ENCODE data around the gene RAPGEF5.

Gene RAPGEF5

DNA sequence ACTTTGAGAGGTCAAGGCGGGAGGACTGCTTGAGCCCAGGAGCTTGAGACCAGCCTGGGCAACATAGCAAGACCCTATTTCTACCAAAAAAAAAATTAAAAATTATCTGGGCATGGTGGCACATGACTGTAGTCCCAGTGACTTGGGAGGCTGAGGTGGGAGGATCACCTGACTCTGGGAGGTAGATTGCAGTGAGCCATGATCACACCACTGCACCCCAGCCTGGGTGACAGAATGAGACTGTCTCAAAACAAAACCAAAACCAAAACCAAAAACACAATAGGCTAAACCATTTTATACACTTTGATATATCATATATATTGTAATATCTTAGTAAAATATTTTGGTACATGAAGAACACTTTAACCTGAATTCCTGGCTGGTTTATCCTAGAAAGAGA, 101.6 kb downstream of the RAPGEF5 start:
- no peak for DNase-seq

DNA sequence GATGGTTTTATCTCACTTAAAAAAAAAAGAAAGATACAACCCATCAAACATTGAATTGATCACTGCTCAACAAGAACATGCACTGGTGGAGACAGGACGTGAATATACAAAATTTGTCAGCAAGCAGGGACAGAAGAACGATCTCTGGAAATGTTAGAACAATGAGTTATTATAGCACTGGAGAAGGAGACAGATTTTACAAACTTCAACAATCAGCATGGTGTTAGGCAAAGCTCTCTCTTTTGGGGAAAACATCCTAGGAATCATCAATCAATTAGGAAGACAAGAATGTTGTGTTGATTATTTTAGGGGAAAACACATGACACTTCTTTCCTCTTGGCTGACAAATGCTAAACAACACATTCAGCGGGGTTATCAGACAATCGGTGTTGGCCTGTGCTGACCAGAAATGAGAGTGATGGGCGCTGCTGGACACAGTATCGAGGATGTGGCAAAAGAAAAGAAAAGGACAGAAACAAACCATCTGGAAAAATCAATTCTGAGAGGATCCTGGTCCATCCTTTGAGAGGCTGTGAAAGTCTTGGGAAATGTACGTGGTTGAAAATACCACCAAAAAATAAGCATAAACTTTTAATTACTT, 103.9 kb downstream of the RAPGEF5 start:
- no peak for DNase-seq

DNA sequence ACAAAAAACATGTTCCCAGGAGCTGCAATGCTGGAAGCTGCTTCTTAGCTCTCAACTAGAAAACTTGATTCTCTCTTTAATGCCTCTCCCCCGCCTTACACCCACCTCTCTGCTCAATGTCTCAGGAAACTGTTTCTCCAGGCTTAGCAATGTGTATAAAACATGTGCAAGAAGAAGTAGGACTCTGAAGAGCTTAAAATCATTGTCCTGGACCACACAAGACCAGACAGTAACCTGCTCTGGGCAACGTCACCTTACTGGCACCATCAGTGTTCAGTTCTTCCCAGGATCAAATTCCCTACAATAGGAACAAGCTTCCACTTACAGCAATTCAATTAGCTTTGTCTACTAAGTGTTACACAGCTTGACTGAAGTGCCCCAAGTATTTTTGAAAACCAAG, 104.9 kb downstream of the RAPGEF5 start:
- no peak for DNase-seq

DNA sequence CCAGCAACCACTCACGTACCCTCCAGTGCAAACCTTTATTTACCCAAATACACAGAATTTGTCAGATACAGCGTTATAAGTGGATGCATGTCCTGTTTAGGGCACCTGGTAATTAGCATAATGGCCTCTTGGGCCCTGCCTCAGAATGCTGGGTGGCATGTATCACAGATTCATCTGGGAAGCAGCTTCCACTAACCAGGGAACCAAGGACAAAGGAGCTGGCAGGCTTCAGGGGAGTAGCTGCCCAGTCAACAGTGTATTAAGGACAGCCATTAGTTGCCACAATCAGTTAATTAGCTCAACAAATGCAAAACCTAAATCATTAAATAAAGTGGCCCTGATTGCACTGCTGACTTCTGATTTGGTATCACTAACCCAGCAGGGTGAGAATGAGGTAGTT, 105.7 kb downstream of the RAPGEF5 start:
- no peak for DNase-seq

DNA sequence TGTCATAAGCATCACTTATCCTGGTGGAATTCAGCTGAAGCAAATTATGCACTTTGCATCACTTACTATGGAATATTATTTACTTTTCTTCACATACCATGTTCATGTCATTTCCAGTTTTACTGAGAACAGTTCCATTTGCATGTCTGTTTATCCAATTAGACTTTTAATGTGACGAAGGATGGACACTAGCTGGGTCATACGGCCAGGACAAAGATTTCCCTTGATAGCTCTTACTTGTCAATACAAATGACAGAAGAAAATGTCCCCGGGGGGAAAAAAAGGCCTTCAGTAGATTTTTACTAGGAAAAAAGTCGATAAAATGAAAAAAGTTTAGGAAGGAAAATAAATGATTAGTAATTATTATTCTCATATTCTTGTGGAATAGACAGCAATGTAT, 106.6 kb downstream of the RAPGEF5 start:
- no peak for DNase-seq

DNA sequence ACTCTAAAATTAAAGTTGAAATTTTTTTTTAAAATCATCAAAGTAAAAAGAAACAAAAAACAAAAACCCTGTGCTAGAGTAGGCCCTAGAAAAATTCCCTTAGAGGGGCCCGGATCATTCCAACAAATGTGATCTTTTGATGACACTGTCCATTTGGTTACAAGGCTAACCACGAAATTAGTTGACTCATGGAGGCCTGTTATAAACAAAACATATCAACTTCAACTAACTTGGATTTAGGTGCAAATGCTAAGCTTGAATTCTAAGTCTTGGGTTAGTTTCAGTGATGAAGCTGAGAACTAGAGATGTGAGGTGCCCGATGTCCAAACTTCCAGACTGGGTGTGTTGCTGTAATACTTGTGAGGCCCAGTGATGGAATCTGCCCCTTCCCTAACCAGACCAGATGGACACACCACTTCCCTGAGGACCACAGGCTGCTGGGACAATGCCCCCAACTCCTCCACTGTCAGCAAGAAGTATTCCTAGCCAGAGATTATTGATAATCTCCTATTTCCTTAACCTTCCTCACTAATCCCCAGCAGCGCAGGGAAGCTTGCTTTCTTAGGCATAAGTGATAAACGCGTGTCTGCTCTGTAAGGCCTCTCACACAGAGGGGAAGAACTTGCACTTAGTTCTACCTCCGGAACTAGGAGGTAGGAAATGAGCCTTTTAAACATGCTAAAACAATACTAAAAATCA, 108.7 kb downstream of the RAPGEF5 start:
- DNase-seq = no peak

DNA sequence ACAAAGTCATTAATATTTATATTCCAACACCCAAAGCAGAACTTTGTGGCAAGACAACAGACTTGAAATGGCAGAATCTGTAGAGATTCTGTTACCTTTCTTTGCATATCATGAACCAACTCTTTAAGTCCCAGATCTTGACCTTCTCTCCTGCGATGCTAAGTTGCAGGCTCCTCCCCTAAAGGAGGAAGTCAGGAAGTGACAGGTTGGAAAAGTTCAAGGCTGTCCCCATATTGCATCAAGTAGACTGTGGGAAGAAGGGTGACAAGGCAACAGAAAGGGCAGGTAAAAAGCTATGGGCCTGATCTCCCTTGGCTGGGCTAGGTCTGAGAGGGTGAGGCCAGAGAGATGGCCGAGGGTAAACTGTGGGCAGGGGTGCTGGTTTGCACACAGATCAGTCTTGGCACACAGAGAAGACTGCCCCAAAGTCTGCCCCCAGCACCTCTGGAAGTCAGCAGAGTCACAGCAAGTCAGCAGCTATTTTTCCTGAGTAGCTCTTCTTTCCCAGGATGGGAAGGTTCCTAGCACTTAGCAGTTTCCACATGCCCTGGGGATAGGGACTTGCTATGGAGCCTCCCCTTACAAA, 115.1 kb downstream of the RAPGEF5 start:
- no peak for DNase-seq

DNA sequence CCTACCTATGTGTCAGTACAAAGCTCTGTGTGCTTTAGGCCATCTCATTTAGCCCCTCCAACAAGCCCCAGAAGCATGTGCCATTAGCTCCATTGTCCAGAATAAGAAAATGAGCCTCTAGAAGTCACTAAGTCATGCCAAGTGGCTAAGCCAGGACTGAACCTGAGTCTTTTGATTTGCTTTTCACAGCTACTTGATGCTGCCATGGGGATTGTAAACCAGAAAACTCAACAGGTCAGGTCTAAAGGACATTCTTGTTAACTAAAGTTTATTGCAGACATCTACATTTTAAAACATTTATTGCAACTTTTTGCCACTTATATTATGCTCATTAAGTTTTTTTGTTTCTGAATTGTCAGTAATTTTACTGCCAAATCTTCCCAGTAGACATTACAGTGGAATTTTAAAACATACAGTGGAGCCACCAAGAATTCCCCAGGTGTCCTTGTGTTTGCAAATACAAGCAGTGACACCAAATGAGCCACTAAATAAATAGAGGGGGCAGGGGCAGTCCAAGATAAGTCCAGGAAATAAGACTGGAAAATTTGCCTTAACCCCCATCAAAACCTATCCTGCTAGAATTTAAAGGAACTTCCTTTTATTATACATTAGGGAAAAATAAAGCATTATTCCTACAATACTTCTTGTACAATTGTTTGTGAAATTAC, 115.9 kb downstream of the RAPGEF5 start:
- no peak for DNase-seq

DNA sequence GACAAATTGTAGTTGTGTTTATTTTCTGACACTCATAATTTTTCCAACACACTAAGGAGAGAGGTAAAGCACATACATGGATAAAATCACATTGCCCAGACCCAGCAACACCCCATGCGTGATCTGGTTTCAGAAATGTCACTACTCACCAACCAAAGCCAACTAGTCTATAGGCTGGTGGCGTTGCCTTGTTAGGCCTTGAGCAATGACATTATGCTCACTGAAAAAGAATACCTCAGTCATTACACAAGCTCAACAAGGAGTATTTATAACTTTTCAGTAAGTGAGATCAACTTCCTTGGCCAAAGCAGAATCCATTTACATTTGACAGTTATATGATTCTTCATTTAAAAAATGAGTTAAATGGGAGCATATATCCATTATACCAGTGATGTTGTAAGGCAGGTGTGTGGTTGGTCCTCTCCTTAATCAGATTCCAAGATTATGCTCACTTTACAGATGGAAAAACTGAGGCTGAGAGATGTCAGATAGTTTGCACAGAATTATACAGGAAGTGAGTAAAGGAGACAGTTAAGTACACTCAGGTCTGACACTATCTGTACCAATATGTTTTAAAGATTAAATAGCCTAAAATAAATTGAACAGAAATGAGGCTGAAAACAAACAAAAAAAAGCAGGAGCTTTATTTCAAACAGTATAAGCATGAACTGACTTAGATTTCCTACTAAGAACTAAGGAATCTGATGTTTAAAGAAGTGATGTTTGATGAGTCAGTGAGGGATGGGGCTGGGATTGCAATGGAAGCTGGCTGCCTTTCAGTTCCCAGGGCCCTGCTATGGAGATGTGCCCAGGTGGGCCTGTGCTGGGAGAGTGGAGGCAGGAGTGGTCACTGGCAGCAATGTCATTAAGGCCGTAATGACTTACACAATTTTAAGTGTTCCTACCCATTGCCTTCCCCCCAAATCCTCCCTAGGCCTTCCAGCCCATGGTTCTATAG, 118.3 kb downstream of the RAPGEF5 start:
- no peak for DNase-seq

DNA sequence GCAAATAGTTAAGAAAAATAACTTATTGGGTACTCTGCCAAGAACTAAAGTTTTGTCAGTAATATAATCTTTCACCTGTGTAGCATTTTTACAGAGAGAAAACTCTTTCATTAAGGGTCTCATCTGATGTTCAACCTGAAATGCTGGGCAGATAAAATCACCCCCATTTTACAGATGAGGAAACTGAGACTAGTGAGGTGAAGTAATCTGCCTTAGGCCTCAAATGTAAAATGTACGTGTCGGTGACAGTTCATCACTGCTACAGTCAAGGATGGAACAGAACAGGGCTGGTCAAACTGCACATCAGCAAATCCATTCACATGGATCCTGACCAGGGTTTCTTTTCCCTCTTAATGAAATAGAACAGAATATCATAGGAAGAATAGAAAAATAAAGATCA, 121.8 kb downstream of the RAPGEF5 start:
- no peak for DNase-seq

DNA sequence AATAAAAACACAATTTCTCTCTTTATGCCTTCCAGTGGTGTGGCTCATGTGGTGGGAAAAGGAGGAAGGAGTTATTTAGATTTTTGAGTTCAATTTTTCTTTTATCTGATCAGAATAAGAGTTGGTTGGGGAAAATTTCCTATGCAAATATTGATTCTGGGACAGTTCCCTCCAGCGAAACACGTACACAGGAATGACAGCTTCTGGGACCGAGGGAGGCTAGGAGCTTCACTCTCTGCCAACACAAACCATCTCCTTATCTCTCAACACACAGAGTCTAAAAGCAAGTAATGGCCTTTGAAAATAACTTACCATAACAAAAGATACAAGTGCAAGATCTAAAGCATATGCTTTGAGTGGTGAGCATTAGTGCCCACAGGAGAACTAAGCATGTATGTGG, 122.7 kb downstream of the RAPGEF5 start:
- DNase-seq = no peak

DNA sequence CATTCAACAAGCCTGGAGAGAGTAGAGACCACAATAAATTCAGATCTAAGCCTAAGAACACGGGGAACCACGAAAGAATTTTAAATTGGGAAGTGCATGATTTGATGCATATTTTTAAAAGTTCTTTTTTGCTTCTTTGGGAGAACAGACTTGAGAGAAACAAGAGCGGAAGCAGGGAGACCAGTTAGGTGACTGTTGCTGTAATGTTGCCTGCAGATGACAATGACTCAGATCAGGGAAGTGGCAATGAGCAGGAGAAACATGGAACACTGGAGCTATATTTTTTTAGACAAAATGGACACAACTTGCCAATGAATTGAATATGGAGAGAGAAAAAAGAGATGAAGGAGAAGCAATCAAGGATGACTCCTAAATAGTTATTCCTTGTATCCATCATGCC, 125.1 kb downstream of the RAPGEF5 start:
- DNase-seq = no peak

DNA sequence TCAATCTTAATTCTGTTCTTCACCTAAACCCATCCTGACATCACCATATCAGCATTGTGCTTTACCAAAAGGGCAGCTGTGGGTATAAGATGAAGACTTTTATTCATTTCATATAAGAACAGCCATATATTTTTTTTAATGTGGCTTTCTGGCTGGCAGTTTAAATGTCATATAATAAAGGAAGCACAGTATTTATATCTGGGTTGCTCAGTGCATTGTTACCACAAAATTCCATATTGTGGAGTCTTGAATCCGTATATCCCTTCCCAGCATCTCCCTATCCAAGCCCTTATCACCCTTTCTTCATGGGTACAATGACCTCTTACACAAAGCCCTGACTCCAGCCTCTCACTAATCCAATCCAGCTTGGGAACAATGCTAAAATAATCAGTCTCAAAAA, 125.8 kb downstream of the RAPGEF5 start:
- DNase-seq = no peak

DNA sequence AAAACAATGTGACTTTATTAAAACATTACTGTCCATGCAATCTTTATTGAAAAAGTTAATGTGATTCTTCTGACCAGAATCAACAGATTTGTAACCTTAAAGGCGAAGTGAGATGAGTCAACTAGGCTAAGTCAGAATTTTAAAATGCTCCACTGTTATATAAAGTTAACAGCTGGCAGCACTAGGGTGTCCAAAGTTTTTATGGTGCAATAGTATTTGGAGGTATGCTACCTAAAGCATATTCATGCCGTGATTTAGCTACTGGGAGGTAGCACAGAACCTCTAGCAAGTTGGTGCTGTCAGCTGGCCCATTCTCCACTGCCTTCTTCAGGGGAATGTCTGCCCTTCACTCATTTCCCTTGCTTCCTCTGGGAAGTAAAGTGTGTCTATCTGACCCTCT, 126.7 kb downstream of the RAPGEF5 start:
- DNase-seq = no peak

DNA sequence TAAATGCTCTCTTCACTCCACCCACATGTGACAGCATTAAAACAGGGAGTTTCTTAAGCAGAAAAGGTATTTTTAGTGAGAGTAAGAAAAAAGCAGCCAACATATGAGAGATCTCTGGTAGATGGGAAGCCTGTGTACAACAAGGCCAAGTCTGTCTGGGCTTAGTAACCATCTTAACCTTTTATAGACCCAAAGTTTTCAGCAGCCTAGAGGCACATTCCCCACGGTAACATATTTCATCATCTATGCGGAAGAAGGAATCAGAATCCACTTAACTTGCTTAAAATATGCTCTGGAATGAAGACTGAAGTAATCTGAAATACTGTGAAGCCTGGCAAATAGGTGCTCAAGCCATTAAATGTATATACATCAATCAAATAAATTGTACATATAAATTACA, 127.8 kb downstream of the RAPGEF5 start:
- no peak for DNase-seq

DNA sequence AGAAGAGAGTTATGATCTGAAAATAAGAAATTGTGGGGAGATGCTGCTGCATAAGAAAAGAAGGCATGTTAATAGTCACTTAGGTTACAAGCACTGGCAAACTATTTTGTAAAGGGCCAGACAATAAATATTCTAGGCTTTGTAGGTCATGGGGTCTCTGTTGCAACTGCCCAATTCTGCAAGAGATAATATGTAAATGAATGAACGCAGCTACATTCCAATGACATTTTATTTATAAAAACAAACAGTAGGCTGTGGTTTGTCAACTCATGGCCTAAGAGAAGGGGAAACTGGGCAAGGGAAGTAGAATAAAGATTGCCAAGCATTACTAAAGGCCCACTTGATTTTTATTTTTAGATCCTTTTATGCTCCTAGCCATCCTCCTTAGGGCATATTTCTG, 133.1 kb downstream of the RAPGEF5 start:
- no peak for DNase-seq

DNA sequence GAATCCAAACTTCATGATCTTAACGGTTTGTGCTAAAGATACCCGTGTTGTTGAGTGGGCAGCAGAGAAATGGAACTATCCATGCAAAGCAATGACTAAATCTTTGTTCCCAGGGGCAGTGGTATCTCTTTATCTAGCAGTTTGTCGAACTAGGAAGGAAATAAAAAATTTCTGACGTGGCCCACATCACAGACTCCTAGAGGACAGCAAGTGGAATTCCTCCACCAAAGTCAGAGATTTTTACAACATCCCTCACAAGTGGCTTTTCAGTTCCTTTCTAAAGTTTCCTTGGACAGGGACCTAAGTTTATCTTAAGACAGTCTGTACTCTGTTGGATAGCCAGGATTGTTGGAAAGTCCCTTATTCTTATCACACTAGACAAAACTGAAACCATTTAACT, 136.0 kb downstream of the RAPGEF5 start:
- DNase-seq = no peak

DNA sequence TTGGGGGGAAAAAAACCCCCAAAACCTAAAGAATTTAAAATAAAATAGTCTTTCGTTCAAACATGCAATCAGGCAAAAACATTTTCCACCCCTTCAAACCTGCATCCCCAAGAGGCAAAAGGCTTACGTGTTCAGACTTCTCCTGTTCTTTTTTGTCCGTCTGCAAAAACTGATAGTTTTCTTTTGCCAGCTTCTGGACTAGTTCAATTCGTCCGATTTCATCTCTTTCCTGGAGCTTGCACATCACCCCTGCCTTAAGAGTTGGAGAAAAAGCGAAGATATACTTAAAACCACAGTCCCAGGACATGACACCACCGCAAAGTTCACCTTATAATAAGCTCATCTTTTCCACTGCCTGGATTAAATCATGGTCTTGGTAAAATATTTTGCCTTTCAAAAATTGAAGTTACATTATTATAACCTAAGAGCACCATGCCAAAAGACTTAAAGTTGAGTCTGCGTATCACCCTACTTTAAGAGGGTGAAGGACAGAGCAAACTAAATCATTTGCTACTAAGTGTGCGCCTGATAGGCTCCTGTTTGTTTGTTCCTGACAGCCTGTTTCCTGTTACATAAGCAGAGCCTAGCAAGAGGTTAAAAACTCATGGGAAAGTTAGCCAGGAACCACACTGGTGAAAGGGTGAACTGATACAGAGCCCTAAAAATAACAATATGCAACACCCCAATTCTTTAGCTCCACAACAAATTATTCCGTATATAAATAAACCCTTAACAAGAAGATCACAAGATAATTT, 137.0 kb downstream of the RAPGEF5 start:
- no peak for DNase-seq

DNA sequence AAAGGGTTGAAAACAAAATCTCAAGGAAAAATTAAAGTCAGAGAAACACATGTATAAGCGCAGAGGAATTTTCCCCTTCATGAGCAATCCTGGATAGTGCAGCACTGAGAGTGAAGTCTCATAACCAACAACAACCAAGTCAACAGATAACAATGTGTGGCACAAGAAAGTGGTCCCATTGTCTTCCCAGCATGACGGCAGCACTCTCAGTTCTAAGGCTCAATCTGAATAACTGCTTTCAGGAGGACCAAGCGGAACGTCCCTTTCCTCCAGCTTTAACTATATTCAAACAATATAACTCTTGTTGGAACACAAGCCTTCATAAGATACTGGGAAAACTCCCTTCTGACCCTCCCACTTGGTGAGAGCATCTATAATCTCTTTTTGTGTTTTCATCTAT, 137.9 kb downstream of the RAPGEF5 start:
- DNase-seq = no peak

DNA sequence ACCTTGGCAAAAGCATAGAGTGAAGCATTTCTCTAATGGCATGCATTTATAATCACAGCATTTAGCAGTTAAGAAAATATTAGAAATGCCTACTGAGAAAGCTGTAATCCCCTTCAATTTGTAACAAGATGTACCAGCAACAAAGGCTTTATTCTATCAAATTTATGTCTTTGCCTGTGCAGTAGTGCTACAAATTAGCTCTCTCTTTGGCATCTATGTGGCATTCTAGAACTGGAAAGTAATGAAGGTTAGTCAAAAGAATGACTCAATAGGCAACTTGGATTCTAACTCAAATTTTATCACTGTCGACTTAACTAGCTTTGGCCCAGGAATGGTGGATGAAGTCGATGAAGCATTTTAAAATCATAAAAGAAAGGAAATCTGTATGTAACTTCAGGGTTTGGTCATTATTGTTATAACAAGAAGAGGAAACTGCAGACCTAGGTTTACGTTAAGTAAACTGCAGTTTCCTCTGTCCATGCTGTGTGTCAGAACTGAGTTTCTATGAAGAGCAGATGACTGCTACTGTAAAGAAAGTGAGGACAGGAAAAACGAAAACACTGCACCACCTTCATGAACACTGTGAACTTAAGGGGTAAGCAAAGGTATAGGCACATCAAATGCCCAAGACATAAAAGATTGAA, 140.0 kb downstream of the RAPGEF5 start:
- DNase-seq = no peak

DNA sequence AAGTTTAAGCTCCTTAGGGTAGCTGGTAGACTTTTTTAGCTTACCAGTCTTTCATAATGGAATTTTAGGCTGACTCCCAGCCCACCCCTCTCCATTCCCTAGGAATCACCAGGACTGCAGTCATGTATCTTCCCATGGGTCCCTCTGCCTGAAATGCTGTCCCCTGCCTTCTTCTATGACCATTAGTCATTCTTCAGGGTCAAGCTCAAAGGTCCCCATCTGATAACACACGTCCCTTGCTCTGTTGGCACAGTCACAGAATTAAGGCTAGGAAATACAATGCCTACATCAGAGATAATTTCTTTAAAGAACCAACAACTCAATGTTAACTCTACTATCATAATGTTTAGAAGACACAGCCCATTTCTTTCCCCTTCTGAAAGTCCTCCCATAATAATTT, 140.6 kb downstream of the RAPGEF5 start:
- no peak for DNase-seq

DNA sequence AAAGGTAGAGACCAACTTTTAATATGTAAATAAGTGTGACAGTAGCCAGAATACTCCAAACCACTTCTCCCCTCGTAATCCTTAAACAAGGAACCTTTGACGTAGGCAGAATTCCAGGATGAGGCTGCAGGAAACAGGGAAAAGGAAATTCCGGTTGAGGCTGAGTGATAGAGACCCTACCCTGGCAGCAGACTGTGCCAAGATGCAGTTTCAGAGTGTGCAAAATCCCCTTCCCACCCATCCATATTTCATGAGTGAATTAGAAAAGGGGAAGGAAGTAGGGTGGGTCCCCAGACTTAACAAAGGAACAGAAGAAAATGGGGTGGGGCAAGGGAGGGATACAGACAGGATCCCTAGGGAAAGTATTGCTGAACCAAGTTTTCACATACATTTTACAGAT, 143.0 kb downstream of the RAPGEF5 start:
- no peak for DNase-seq
